GM21737 (cell line): ENCODE data around the gene PPP1R1A.

Experiments
- ATAC-seq: cut with Tn5 transposase; IDR thresholded peaks from one replicate; pipeline ENCODE4 v1.9.1; 2021; ENCODE audit warnings: mild to moderate bottlenecking, moderate library complexity; ENCODE audit not compliant: unreplicated experiment

PPP1R1A gene, protein sequence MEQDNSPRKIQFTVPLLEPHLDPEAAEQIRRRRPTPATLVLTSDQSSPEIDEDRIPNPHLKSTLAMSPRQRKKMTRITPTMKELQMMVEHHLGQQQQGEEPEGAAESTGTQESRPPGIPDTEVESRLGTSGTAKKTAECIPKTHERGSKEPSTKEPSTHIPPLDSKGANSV

DNA sequence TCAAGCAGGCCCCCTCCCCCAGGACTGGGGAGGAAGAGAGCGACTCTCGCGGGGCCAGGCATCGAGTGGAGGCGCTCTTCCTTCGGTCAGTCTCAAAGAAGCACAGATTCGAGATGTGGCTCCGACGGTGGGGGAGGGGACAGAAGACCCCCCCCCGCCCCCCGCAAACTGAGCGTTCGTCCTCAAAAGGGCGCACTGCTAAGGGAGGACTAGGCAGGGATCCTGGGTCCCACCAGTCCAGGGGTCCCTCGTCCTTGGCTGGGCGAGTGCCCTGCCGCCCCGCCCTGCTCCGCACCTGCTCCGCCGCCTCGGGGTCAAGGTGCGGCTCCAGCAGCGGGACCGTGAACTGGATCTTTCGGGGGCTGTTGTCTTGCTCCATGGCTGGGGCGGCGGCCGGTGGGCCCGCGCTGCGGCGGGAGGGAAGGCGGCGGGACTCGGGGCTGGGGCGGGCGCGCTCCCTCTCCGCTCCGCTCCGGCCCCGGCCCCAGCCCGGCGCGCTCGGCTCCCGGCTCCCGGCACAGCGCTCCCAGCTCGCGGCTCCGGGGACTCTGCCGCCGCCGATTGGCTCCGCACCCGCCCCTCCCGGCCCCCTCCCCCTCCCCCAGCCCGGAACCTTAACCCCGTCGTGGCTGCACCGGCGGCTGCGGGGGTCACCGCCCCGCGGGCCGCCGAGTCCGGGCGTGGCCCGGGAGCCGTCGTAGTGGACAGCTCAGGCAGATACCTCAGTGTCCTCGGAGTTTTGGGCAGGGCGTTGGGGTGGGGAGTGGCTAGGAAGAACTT lies at the start of gene PPP1R1A:
Gene PPP1R1A, minus strand, starts transcription at position 550 of the 780 bp plus-strand sequence. Its CDS starts 171 bp downstream, at position 379.
- no peak for ATAC-seq

DNA sequence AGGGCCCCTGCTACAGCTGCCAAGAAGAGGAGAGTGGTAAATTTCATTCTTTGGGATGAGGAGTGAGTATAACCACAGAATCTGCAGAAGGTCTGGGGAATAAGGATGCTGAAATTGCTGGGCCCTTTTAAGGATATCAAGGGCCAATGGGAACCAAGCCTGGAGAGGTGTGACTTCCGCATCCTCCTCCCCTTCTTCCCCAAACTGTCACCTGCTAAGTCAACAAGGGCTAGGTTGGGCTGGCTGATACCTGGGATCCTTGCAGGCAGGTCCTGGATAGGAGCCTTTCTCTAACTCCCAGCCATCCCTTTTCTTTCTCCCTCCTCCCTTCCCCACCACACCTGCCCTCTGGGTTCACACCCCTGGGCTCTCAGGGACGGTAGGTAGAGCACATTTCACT lies 46.3 kb upstream of the PPP1R1A start, which contains the start of gene LACRT:
Gene LACRT, minus strand, starts transcription at position 101 of the 400 bp plus-strand sequence. Its CDS starts 54 bp downstream, at position 47.
- ATAC-seq, result no peak

DNA sequence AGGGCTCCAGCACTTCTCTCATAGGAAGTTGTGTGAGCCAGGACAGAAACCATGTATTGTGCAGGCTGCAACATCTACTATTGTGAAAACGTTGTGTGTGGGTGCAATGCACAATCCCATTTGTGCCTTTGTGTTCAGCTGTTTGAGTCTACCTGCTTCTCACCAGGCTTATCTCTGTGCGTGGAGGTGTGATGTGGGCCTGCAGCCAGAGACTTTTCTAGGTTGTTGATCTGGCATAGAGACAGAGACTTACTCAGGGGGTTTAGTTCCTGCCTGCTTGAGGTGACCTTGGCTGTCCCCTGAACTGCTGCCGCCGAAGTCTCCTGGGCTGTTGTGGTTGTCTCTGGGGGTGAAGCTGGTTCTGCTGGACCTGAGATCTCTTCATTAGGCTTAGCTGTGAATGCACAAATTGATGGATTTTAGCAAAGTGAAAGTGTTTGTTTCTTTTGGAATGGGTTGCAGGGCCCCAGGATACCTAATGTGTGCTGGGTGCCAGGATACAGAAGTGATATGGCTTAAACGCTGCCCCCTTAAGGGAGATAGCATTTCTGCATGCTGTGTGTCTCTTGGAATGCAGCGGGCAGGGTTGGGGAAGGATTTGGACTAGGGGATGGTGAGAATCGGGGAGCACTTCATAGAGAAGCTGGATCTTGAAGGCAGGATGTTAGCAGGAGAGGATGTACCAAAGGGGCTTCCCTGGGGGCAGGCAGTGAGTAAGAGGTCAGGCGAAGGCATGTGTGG lies 43.7 kb upstream of the PPP1R1A start:
- ATAC-seq, result no peak

DNA sequence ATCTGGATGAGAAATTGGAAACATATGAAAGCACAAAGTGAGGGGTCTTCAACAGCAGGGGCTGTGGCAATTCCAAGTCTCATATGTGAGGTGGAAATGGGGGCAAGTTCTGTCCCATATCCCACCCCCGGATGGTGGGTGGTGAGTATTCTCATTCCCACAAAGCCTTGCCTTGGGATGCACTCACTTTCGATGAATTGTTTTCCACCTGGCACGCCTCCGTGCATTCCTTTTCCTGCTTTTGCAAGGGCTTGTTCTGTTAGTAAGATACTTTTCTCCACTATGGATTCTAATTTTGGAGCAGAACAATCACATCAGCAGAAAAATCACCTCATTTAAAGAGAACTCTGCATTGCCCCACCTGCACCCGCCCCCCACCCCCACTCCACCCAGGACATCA lies 43.1 kb upstream of the PPP1R1A start:
- ATAC-seq, result no peak

DNA sequence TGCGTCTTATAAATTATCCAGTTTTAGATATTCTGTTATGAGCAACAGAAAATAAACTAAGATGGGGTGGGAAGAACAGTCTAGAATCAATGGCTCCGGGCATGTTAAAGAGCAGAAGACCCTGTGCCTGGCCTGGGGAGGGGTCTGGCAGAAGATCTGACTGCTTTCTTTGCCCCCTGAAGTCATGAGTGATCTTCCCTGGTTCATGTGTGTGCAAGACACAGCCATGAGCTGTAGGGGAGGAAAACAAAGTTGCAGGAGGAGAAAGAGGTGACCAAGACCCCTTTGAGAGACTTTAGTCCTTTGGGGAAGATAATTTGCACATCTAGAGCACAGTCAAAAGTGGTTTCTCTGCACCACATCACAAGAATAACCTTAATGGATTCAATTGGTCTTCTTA lies 41.5 kb upstream of the PPP1R1A start:
- no peak for ATAC-seq

DNA sequence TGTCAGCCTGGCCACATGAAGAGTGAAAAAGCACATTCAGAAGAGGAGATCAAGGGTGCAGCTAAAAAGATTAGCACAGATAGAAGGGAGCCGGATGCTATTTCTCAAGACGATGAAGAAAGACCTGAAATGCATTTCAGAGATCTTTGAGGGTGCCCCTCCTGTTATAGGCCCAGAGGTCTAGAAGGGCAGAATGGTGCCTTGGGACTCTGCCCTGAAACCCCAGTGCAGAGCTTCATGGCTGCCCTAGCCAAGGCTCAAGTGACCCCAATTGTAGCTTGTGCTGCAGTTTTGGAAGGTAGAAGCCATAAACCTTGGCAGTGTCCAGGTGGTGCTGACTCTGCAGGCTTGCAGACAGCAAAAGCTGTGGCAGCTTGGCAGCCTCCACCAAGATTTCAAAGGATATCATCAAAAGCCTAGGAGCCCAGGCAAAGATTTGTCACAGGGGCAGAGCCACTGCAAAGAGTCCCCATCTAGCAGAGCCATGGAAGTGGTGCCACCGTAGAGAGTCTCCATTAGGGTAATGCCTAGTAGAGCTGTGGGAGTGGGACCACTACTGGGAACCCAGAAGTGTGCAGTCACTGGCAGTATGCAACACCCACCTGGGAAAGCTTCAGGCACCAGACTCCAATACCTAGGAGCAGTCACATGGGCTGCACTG lies 39.9 kb upstream of the PPP1R1A start:
- no peak for ATAC-seq

DNA sequence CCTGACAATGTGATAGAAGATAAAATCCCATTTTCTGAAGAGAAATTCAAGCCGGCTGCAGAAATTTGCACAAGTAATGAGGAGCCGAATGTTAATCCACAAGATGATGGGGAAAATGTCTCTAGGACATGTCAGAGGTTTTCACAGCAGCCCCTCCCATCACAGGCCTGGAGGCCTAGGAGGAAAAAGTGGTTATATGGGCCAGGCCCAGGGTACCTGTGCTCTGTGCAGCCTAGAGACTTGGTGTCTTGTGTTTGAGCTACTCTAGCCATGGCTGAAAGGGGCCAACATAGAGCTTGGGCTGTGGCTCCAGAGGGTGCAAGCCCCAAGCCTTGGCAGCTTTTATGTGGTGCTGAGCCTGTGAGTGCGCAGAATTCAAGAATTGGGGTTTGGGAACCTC lies 38.8 kb upstream of the PPP1R1A start:
- no peak for ATAC-seq

DNA sequence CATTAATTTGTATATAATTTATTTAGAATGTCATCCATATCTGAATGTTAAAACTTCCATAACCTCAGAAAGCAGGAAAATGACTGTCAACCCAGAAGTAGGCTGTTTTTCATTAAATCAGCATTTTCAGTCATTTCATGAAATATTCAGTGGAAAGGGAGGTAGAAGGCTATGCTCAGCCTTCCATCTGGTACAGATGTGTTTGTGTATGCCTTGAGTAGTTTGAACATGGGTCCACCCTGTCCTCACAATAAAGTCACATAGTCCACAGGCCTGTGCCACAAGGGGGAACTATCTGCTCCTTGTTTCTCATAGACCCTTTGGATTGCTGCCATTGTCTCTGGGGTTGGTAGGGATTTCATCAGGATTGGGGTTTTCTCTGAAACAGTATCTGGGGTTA lies 37.1 kb upstream of the PPP1R1A start:
- ATAC-seq, result no peak

DNA sequence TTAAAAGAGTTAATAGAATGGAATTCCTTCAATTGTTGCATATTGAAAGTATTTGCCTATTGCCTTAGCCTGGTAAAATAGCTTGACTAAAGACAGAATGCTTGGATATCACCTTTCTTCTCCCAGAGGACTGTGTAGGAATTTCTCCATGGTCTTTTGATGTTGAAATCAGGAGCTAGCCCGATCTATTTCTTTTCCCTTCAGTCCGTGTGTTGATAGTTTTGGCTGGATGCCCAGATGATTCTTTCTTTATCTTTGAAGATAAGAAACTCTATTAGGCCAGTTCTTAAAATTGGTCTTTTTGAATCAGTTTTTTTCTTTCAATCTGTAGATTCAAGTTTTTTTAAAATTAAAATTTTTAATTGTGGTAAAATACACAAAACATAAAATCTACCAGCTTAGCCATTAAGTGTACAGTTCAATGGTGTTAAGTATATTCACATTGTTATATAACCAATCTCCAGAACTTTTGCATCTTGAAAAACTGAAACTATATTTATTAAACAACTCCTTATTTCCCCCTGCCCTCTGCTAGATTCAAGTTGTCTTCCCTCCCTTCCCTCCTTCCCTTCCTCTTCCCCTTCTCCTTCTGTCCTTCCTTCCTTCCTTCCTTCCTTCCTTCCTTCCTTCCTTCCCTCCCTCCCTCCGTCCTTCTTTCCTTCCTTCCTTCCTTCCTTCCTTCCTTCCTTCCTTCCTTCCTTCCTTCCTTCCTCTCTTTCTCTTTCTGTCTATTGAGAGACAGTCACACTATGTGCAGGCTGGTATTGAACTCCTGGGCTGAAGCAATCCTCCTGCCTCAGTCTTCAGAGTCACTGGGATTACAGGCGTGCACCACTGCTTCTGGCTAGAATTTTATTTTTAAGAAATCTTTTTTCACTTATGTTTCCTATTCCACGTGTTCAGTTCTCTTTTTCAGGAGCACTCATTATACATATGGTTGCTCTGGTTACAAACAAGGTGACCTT lies 36.1 kb upstream of the PPP1R1A start:
- no peak for ATAC-seq

DNA sequence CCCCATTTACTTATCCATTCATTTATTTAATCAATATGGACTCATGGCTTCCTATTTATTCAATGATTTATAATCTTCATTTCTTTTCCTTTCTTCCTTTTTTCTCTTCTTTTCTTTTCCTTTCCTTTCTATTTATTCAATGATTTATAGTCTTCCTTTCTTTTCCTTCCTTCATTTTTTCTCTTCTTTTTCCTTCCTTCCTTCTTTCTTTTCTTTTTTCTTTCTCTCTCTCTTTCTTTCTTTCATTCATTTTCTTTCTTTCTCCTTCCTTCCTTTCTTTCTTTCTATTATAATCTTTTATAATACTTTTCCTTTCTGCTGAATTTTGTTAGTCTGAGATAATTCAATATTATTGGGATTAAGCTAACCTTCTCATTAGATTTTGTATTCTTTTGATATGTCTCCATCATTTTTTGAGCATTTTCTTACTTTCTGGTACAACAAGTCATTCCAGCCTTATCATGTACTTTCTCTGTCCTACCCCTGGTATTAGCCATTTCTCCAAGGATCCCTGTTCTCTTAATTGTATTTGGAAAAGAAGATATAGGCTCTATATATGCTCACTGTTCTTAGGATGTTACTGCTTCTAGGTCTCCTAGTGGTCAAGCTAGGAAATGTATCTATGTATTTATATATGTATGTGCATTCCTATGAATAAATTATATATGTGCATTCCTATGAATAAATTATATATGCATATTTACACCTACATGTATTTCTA lies 34.2 kb upstream of the PPP1R1A start:
- no peak for ATAC-seq

DNA sequence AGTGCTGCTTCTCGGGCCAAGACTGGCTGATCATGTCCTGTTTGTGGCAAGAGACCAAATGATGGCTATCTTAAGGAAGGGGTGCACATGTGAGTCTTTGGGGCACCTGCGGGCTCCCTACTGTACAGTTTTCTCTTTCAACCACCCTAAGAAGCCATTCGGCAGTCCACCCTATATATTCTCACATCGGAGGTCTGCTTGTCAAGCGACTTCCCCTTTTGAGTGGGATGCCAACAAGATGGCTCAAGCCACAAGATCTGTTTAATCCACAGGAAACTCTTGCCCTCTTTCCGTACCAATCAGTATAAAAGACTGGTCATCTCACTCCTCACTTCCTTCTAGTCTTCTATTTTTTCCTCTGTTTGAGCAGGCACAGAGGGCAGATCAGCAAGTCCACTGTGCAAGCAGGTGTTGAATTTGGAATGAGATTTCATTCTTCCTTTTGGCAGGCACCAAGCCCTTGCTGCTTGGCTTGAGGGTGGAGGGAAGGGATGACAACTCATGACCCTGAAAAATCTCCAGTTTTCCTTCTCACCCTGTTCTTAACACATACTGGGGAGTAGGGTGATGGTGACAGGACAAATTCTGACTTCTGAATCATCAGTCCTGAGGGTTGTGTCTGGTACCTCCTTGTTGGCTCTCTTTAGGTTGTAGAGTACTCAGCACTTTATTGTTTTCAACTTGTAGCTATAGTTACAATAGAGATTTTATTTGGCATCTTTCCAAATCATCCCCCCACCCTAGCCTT lies 28.6 kb upstream of the PPP1R1A start:
- no peak for ATAC-seq

DNA sequence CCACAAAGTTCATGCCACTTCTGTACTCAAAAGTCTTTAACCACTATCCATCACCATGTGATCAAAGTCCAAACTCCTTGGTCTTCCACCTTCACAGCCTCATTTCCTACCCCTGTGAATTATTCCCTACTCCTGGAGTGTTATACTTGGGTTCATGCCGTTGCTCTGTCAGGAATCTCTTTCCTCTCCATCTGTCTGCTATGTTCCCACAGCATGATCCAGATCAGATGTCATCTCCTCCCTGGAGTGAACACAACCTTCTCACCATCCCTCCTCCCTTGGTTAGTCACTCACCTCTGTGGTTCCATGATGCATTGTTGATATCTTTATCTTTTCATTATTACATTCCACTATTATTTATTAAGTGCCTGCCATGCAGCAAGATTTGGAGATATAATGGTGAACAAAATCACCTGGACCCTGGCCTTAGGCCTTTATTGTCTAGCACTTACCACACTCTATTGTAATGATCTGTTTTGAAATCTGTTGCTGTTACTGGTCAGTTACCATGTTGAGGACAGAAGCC lies 23.8 kb upstream of the PPP1R1A start:
- no peak for ATAC-seq

DNA sequence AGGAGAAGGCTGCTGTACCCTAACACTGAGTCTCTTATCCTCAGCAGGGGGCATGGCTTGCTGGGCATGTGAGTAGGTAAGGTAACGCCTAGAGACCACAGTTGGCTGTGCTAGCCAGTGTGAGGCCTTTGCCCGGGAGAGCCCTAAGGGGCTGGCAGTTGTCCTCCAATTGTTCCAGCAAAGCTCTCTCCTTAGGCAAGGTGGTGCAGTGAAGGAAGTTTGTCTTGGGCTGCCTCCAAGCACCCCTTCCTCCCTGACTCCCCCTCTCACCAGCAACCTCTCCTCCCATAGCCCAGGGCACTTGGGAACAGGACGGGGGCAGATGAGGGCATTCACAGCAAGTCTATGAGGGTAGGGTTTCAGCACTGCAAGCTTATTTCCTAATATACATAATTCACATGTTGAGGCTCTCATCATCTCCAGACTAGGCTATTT lies 23.3 kb upstream of the PPP1R1A start:
- ATAC-seq, result no peak

DNA sequence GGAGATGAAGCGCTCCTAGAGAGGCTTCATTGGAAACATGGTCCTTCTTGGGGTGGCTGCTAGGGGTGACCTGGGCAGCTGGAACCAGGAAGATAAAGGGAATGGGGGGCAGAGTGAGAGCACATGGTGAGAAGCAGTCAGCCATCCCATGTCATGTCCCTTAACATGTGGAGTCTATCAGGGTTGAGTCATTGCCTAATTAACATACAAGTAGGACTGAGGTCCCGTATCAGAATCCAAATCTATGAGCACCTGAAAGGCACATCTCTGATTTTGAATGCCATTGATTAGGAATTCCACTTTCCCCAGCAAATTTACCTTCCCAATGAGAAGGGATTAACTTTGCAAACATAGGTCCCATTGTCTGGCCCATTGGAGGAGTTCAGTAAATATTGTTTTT lies 20.3 kb upstream of the PPP1R1A start:
- no peak for ATAC-seq

DNA sequence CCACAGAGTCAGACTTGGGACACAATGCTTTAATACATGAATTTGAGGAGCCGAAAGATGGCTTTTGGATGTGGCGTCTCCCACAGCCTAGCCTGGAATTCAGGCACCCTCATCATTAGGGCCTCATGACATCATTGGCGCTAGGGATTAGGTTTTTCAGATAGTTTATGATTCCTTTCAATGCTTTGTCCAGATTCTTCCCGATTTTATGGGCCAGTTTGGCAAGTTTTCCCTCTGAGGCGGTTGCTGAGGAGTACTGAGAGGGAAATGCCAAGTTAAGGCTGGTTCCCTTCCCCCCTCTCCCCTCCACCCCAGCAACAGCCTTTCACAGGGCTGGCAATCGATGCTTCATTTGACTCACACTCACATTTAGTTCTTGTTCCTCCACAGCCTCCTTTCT lies 19.7 kb upstream of the PPP1R1A start:
- ATAC-seq, result no peak

DNA sequence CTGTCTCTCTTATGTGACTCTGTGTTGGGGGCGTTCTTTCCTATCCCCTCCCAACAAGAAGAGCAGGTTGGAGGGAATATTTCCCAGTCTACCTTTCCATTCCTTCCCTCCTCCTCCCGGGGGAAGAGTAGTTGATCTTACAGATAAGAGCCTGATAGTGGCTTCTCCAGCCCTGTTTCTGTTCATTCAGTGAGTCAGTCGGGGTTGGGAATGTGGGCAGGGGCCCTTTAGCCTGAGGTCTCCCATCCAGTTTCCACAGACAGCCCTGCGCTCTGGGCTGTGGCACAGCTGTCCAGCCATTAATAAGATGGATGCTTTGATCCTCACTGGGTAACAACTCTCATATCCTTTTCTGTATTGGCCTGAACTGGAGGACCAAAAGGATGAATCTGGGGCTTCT lies 18.1 kb upstream of the PPP1R1A start:
- no peak for ATAC-seq

DNA sequence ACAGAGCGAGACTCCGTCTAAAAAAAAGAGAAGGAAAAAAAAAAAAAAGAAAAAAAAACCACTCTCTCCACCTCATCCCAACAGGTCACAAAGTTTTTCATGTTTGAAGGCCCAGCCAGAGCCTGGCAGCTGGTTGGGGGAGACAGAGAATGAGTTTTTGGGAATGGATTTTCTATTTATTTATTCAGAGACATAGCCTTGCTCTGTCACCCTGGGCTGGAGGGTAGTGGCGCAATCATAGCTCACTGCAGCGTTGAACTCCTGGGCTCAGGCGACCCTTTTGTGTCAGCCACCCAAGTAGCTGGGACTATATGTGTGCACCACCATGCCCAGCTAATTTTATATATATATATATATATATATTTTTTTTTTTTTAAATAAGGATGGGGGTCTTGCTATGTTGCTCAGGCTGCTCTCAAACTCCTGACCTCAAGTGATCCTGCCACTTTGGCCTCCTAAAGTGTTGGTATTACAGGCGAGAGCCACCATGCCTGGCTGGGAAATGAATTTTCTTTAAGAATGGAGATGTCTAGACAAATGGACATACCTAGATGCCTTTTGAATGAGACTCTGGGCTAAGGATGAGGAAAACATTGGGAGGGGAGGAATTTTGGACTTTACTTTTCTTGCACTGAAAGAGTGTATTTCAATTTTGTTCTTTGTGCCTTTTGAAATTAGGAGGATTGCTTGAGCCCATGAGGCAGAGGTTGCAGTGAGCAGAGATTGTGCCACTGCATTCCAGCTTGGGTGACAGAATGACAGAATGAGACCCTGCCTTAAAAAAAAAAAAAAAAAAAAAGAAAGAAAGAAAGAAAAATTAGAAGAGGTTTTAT lies 16.9 kb upstream of the PPP1R1A start:
- no peak for ATAC-seq

DNA sequence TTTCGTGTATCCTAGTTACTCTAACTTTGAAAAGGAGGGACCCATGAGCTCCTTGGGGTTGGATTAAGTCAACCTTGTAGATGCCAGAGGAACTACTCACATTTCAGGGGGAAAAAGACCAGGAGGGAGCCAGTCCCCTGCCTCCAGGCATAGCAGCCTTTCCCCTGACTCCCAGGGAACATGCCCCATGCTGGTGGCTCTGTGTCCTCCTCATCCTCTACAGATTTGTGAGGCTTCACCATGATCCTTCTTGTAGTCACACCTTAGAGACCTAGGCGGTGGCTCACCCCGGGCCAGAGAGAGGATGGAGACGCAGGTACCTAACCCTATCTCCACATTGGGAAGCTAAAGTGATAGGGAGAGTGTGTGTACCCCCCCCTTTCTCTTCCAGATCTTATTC lies 16.0 kb upstream of the PPP1R1A start:
- no peak for ATAC-seq
